ENCODE data around the gene SF3B4.
"Not testable (repeated sequence)": the region's sequence is repeated elsewhere in the genome, so short reads cannot be mapped to it uniquely, and the experiment has no call there.

Gene SF3B4

GRCh38 chr1:149940427-149940826, 12.8 kb upstream of the SF3B4 start:
- DNase-seq (ENCODE audit: low spot score), result no peak
- no peak for TF ChIP-seq CTCF (IDR thresholded peaks at IDR 0.05; ENCODE audit: extremely low read depth, missing control alignments)

- not testable (repeated sequence) for DNase-seq (ENCODE audit: low spot score)
Observed at GRCh38 chr1:149938668-149939003, 11.0 kb upstream of the SF3B4 start.

GRCh38 chr1:149937759-149938158, 10.2 kb upstream of the SF3B4 start:
- no peak for TF ChIP-seq CTCF (IDR thresholded peaks at IDR 0.05; ENCODE audit: extremely low read depth, missing control alignments)
- DNase-seq (ENCODE audit: low spot score), result no peak

- TF ChIP-seq CTCF (IDR thresholded peaks at IDR 0.05; ENCODE audit: extremely low read depth, missing control alignments), result no peak
- no peak for DNase-seq (ENCODE audit: low spot score)
Observed at GRCh38 chr1:149936992-149937705, 9.5 kb upstream of the SF3B4 start.

- no peak for TF ChIP-seq CTCF (IDR thresholded peaks at IDR 0.05; ENCODE audit: extremely low read depth, missing control alignments)
- DNase-seq (ENCODE audit: low spot score), result no peak
Observed at GRCh38 chr1:149936170-149936991, 8.8 kb upstream of the SF3B4 start, which contains the start of gene MTMR11. Gene MTMR11, minus strand, starts transcription at chr1:149936879. Its CDS starts 232 bp downstream, at chr1:149936647.

GRCh38 chr1:149934356-149934755, 6.8 kb upstream of the SF3B4 start:
- no peak for TF ChIP-seq CTCF (IDR thresholded peaks at IDR 0.05; ENCODE audit: extremely low read depth, missing control alignments)
- no peak for DNase-seq (ENCODE audit: low spot score)

- DNase-seq (ENCODE audit: low spot score), result no peak
- TF ChIP-seq CTCF (IDR thresholded peaks at IDR 0.05; ENCODE audit: extremely low read depth, missing control alignments), result no peak
Observed at GRCh38 chr1:149933208-149933607, 5.6 kb upstream of the SF3B4 start.
